Keratinocyte (primary cell): ENCODE results near the gene NDUFS6. TPM values are rescaled to one million over a fixed set of nuclear protein-coding genes. Genes with fewer than 3 reads are reported as not detected.
A peak's percentile ranks its signal among the peaks of the same experiment; 100 is the strongest.
"Not testable (repeated sequence)": the region's sequence is repeated elsewhere in the genome, so short reads cannot be mapped to it uniquely, and the experiment has no call there.

Experiments
- DNase-seq: peaks from one replicate; pipeline ENCODE4 v3.0.0-alpha.2; 2011; ENCODE audit warnings: low read depth, missing footprints, low spot score
- FAIRE-seq: peaks from 2 replicates; lab custom pipeline; 2011; peaks lifted over from hg19 to GRCh38; lab: Jason Lieb, UNC
- H2AFZ ChIP-seq: 2 replicates; pipeline ENCODE4 v1.6.0; 2012; ENCODE audit warnings: low read length, control low read depth, inconsistent platforms; ENCODE audit not compliant: control insufficient read depth
- H3K27ac ChIP-seq: 2 replicates; pipeline ENCODE4 v1.5.1; 2011; ENCODE audit warnings: low read length; ENCODE audit not compliant: control insufficient read depth, insufficient read depth
- H3K27me3 ChIP-seq: 3 replicates; pipeline ENCODE4 v1.6.0; 2011; ENCODE audit warnings: low read length; ENCODE audit not compliant: control insufficient read depth, insufficient read depth; ENCODE audit errors: extremely low read depth
- H3K36me3 ChIP-seq, 2 experiments: 2 replicates in 1 of 2; 3 replicates in 1 of 2; pipeline ENCODE4 v1.5.1; 2011; ENCODE audit warnings: low read length in 2 of 2, mild to moderate bottlenecking in 1 of 2; ENCODE audit not compliant: control insufficient read depth in 2 of 2, insufficient read depth in 2 of 2; ENCODE audit errors: extremely low read depth in 1 of 2
- H3K4me1 ChIP-seq: 3 replicates; pipeline ENCODE4 v1.5.1; 2011; ENCODE audit warnings: low read length; ENCODE audit not compliant: control insufficient read depth, insufficient read depth; ENCODE audit errors: extremely low read depth
- H3K4me2 ChIP-seq: 3 replicates; pipeline ENCODE4 v1.6.0; 2011; ENCODE audit warnings: low read depth, low read length; ENCODE audit not compliant: control insufficient read depth, insufficient read depth; ENCODE audit errors: extremely low read depth
- H3K4me3 ChIP-seq, 3 experiments: fragments of 200-600 bp in 1 of 3; sonication (generic) in 1 of 3; 2 replicates in 2 of 3; 3 replicates in 1 of 3; pipeline ENCODE4 v1.5.1; 2011 to 2016; ENCODE audit warnings: low read length in 3 of 3, mild to moderate bottlenecking in 3 of 3, control low read depth in 2 of 3, inconsistent platforms in 1 of 3, low read depth in 1 of 3, mixed read lengths in 1 of 3, mixed run types in 1 of 3, moderate library complexity in 1 of 3; ENCODE audit not compliant: control insufficient read depth in 2 of 3, insufficient read depth in 2 of 3; ENCODE audit errors: extremely low read depth in 1 of 3
- H3K79me2 ChIP-seq: 2 replicates; pipeline ENCODE4 v1.6.0; 2012; ENCODE audit warnings: low read length; ENCODE audit not compliant: control insufficient read depth, insufficient read depth
- H3K9ac ChIP-seq: 3 replicates; pipeline ENCODE4 v1.6.0; 2011; ENCODE audit warnings: low read length; ENCODE audit not compliant: control insufficient read depth, insufficient read depth; ENCODE audit errors: extremely low read depth
- H3K9me1 ChIP-seq: 3 replicates; pipeline ENCODE4 v1.6.0; 2011; ENCODE audit warnings: low read length; ENCODE audit not compliant: control insufficient read depth, insufficient read depth; ENCODE audit errors: extremely low read depth
- H3K9me3 ChIP-seq: 2 replicates; pipeline ENCODE4 v1.5.1; 2012; ENCODE audit warnings: low read depth, low read length; ENCODE audit not compliant: control insufficient read depth
- H4K20me1 ChIP-seq: 3 replicates; pipeline ENCODE4 v1.6.0; 2011; ENCODE audit warnings: low read length; ENCODE audit not compliant: control insufficient read depth, insufficient read depth; ENCODE audit errors: extremely low read depth
- CTCF ChIP-seq, 3 experiments: IDR thresholded peaks in 1 of 3; conservative IDR thresholded peaks in 1 of 3; optimal IDR thresholded peaks in 1 of 3; 2 replicates in 2 of 3; 3 replicates in 1 of 3; pipeline versions ENCODE3 to v1.5.1; 2011; ENCODE audit warnings: low read length in 3 of 3, mild to moderate bottlenecking in 3 of 3, moderate library complexity in 2 of 3, control low read depth in 1 of 3, inconsistent platforms in 1 of 3; ENCODE audit not compliant: insufficient read depth in 2 of 3; ENCODE audit errors: extremely low read depth in 1 of 3
- EZH2 ChIP-seq: IDR thresholded peaks from one replicate; pipeline ENCODE4 v1.6.1; 2012; ENCODE audit warnings: inconsistent platforms, mild to moderate bottlenecking, low read length, moderate library complexity
- dilution Hi-C: fragments of 300-500 bp; cut with MboI; formaldehyde crosslinking; loops from one replicate; pipeline ENCODE4 v1.7.0; 2020; ENCODE audit warnings: low sequenced_read_pairs; ENCODE audit not compliant: extremely low pct_ligation_motif_present
- polyA plus RNA-seq, 5 experiments: library from polyadenylated mRNA; depleted of rRNA in 3 of 5; stranded (reverse) in 3 of 5; stranded (forward) in 1 of 5; unstranded in 1 of 5; fragments of >200 nt; gene quantifications; 1 replicate in 1 of 5; 2 replicates in 3 of 5; 3 replicates in 1 of 5; pipeline versions ENCODE4 v1.2.1 to v1.2.3, GENCODE V29; 2011 to 2012; ENCODE audit warnings: missing spikeins in 2 of 5, low read depth in 1 of 5, low replicate concordance in 1 of 5

Gene NDUFS6
- polyA plus RNA-seq, 1 donor (not counting 4 experiments of a cell fraction or from before 2014, with no cell fraction given) = 66.3 TPM

GRCh38 chr5:1797855-1798254 is 3.4 kb upstream of the NDUFS6 start:
- dilution Hi-C loops = no loop called here
- no peak overlapping the region for H3K4me2 ChIP-seq
- H3K27ac ChIP-seq = no peak overlapping the region
- no peaks in the 10 kb centered on the region for H4K20me1 ChIP-seq
- FAIRE-seq (no peak), DNase-seq (no peak)
- no peak overlapping the region for H3K4me3 ChIP-seq
- H3K9me3 ChIP-seq = no peaks in the 10 kb centered on the region
- H3K79me2 ChIP-seq = peaks cover 61% of the 10 kb centered on the region
- H3K36me3 ChIP-seq = peaks cover 19% of the 10 kb centered on the region in 2 experiments
- peaks cover 17% of the 10 kb centered on the region for H3K4me1 ChIP-seq
- TF ChIP-seq EZH2 (no peak), CTCF (optimal IDR thresholded peaks at IDR 0.05 in 1 of 3, IDR thresholded peaks at IDR 0.05 in 1 of 3, conservative IDR thresholded peaks at IDR 0.05 in 1 of 3; ENCODE audit: extremely low read depth in 1 of 3, insufficient read depth in 2 of 3, low read length in 3 of 3) (no peak)
- H3K9me1 ChIP-seq = no peaks in the 10 kb centered on the region
- H3K27me3 ChIP-seq = no peaks in the 10 kb centered on the region
- H2AFZ ChIP-seq = no peak overlapping the region
- H3K9ac ChIP-seq = no peak overlapping the region

- Histone ChIP-seq H3K4me1 (peaks cover 14% of the 10 kb centered on the region), H3K9ac (peak overlapping the region; percentile 91), H3K79me2 (peaks cover 68% of the 10 kb centered on the region), H3K4me2 (peak overlapping the region; percentile 97), H3K36me3 (peaks cover 21 to 25% of the 10 kb centered on the region in 2 experiments), H3K27ac (peak overlapping the region; percentile 95), H3K4me3 (peak overlapping the region; percentile 77 to 97 (median 84))
- H4K20me1 ChIP-seq, H3K9me1 ChIP-seq, FAIRE-seq, H2AFZ ChIP-seq, DNase-seq, H3K27me3 ChIP-seq, dilution Hi-C loops, H3K9me3 ChIP-seq: not testable (repeated sequence)
These were observed 2.6 kb upstream of the NDUFS6 start for GRCh38 chr5:1798589-1798988.

- Histone ChIP-seq H3K4me3 (peak overlapping the region; percentile 77 to 97 (median 84)), H3K9ac (peak overlapping the region; percentile 91), H4K20me1 (no peaks in the 10 kb centered on the region), H3K9me3 (no peaks in the 10 kb centered on the region), H3K4me1 (peaks cover 14% of the 10 kb centered on the region), H3K27me3 (no peaks in the 10 kb centered on the region), H3K9me1 (no peaks in the 10 kb centered on the region), H3K4me2 (peak overlapping the region; percentile 97), H3K79me2 (peaks cover 74% of the 10 kb centered on the region), H2AFZ (no peak overlapping the region), H3K36me3 (peaks cover 25 to 30% of the 10 kb centered on the region in 2 experiments), H3K27ac (peak overlapping the region; percentile 95)
- DNase-seq (no peak), FAIRE-seq (no peak)
- dilution Hi-C loops = no loop called here
- TF ChIP-seq EZH2 (no peak), CTCF (optimal IDR thresholded peaks at IDR 0.05 in 1 of 3, IDR thresholded peaks at IDR 0.05 in 1 of 3, conservative IDR thresholded peaks at IDR 0.05 in 1 of 3; ENCODE audit: extremely low read depth in 1 of 3, insufficient read depth in 2 of 3, low read length in 3 of 3) (no peak)
These were observed 2.1 kb upstream of the NDUFS6 start for GRCh38 chr5:1799110-1799601.
